Myocyte (in vitro differentiated cells): ENCODE measurements around the gene C5orf46. TPM values are rescaled to one million over a fixed set of nuclear protein-coding genes. Genes with fewer than 3 reads are reported as not detected.

Source experiments
- DNase-seq: peaks from one replicate; pipeline ENCODE4 v3.0.0-alpha.2; 2012; ENCODE audit warnings: low read depth
- total RNA-seq: library from RNA; depleted of rRNA; stranded (reverse); fragments of >200 nt; gene quantifications from 2 replicates; pipeline ENCODE4 v1.2.3, GENCODE V29; 2014

C5orf46 gene
- total RNA-seq, 1 donor from 2014 or later, result not detected

GRCh38 chr5:147859962-147860640 is 46.2 kb downstream of the C5orf46 start:
- no peak for DNase-seq

- no peak for DNase-seq
Measured at GRCh38 chr5:147858565-147858964, 47.8 kb downstream of the C5orf46 start.

GRCh38 chr5:147857302-147858129 is 48.8 kb downstream of the C5orf46 start:
- peak; percentile 68 for DNase-seq

GRCh38 chr5:147856801-147857200 is 49.5 kb downstream of the C5orf46 start:
- DNase-seq, result no peak

- DNase-seq, result no peak
Measured at GRCh38 chr5:147855774-147856069, 50.6 kb downstream of the C5orf46 start.

- DNase-seq, result no peak
Measured at GRCh38 chr5:147854894-147855773, 51.2 kb downstream of the C5orf46 start.

GRCh38 chr5:147854331-147854730 is 52.0 kb downstream of the C5orf46 start:
- no peak for DNase-seq

- DNase-seq, result no peak
Measured at GRCh38 chr5:147853372-147853987, 52.9 kb downstream of the C5orf46 start.

- DNase-seq, result no peak
Measured at GRCh38 chr5:147852365-147852764, 54.0 kb downstream of the C5orf46 start.

- DNase-seq, result no peak
Measured at GRCh38 chr5:147851578-147851977, 54.8 kb downstream of the C5orf46 start.

- no peak for DNase-seq
Measured at GRCh38 chr5:147849226-147849625, 57.1 kb downstream of the C5orf46 start.

- no peak for DNase-seq
Measured at GRCh38 chr5:147845618-147846017, 60.7 kb downstream of the C5orf46 start.

GRCh38 chr5:147844846-147845245 is 61.5 kb downstream of the C5orf46 start:
- no peak for DNase-seq

- no peak for DNase-seq
Measured at GRCh38 chr5:147842869-147843268, 63.5 kb downstream of the C5orf46 start.

Other genes starting within 250 kb of the C5orf46 start
- not detected in 2 replicates for gene JAKMIP2, start 123.8 kb downstream of the C5orf46 start, total RNA-seq
- not detected in 2 replicates for gene SPINK1, start 74.9 kb downstream of the C5orf46 start, total RNA-seq
- gene SCGB3A2, start 27.8 kb downstream of the C5orf46 start, total RNA-seq, result not detected in 2 replicates
- gene SPINK5, start 157.4 kb upstream of the C5orf46 start, total RNA-seq, result not detected in 2 replicates